Mucosa of rectum (tissue), 2 donors: ENCODE data around the gene TMED9.
"Not testable (repeated sequence)": the region's sequence is repeated elsewhere in the genome, so short reads cannot be mapped to it uniquely, and the experiment has no call there.

Source experiments
- H3K27ac ChIP-seq, 2 donors: one replicate each; pipeline ENCODE4 v1.7.0; 2013; ENCODE audit warnings: inconsistent platforms in 2 of 2, low read depth in 2 of 2, low read length in 2 of 2
- H3K27me3 ChIP-seq, 2 donors: one replicate each; pipeline ENCODE4 v1.7.0; 2013; ENCODE audit warnings: low read length in 2 of 2; ENCODE audit not compliant: control insufficient read depth in 2 of 2, insufficient read depth in 2 of 2
- H3K36me3 ChIP-seq, 2 donors: one replicate each; pipeline ENCODE4 v1.7.0; 2013; ENCODE audit warnings: low read length in 2 of 2; ENCODE audit not compliant: control insufficient read depth in 2 of 2, insufficient read depth in 2 of 2
- H3K4me1 ChIP-seq, 2 donors: one replicate each; pipeline ENCODE4 v1.7.0; 2013; ENCODE audit warnings: low read length in 2 of 2, mild to moderate bottlenecking in 1 of 2; ENCODE audit not compliant: control insufficient read depth in 2 of 2, insufficient read depth in 2 of 2
- H3K4me3 ChIP-seq, 2 donors: one replicate each; pipeline ENCODE4 v1.7.0; 2013; ENCODE audit warnings: low read length in 2 of 2
- H3K9ac ChIP-seq, 2 donors: one replicate each; pipeline ENCODE4 v1.7.0; 2013; ENCODE audit warnings: low read length in 2 of 2, low read depth in 1 of 2, mild to moderate bottlenecking in 1 of 2
- H3K9me3 ChIP-seq, 2 donors: one replicate each; pipeline ENCODE4 v1.7.0; 2013; ENCODE audit warnings: low read length in 2 of 2; ENCODE audit not compliant: control insufficient read depth in 2 of 2
- donor health status: healthy.
- donor health status: Normal muscosa, but diverticular disease.

The TMED9 gene

DNA sequence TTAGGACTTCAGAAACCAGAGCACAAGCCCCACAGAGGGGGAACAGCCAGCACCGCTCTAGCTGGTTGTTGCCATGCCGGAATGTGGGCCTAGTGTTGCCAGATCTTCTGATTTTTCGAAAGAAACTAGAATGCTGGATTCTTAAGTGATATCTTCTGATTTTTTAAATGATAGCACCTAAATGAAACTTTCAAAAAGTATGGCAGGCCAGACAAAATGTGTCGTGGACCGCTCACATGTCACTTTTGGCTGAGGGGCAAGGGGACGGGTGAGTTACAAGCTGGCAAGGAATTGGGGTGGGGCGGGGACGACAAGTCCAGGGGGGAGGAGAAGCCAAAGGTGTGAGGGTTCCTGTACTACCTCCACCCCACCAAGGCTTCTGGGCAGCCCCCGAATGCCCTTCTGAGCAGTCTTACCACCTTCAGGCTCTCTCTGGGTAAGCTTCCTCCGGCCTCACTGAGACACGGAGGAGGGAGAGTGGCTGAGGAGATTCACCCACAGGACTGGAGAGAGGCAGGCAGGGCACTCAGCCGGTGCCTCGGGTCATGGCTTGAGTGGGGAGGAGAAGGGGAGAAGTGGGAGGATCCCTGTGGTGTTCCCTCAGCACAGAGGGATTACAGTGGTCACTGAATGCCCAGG, 18.2 kb downstream of the TMED9 start:
- H3K27ac ChIP-seq = no peak overlapping the region
- H3K36me3 ChIP-seq = peaks cover 0 to 5% of the 10 kb centered on the region in 2 donors
- peaks cover 9 to 16% of the 10 kb centered on the region in 2 donors for H3K4me1 ChIP-seq
- H3K4me3 ChIP-seq = no peak overlapping the region
- no peaks in the 10 kb centered on the region for H3K9me3 ChIP-seq
- no peak overlapping the region for H3K9ac ChIP-seq
- no peaks in the 10 kb centered on the region for H3K27me3 ChIP-seq

DNA sequence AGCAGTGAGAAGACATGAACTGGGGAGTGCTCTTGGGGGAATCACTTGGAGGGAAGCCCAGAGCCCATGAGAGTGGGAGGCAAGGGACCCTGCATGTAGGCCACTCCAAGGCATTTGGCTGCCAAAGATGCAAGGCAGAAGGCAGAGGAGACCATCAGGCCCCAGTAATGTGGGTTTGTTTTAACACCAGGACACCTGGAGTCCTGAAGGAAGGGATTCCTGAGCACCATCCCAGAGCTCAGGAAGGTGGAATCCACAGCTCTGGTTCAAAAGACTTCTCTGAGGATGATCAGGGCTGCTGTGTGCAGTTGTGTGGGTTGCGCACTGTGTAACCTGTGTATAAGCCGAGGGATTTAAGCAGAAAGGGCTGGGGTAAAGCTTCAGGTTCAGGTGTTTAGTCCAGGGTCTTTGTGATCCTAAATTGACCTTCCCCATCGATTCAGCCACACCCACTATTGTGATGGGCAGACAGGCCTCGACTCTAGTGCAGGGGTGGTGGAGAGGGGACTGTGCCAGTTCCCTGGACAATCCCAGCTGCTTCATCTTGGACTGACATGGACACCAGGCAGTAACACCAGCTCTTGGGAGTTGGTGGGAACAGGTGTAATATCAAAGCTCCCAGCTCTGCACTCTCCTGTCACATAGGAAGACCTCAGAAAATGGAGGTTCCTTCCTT, 18.9 kb downstream of the TMED9 start:
- no peak overlapping the region for H3K9ac ChIP-seq
- peaks cover 4% of the 10 kb centered on the region in 2 donors for H3K36me3 ChIP-seq
- H3K9me3 ChIP-seq = no peaks in the 10 kb centered on the region
- H3K27me3 ChIP-seq = no peaks in the 10 kb centered on the region
- no peak overlapping the region for H3K4me3 ChIP-seq
- no peak overlapping the region for H3K27ac ChIP-seq
- peaks cover 5 to 10% of the 10 kb centered on the region in 2 donors for H3K4me1 ChIP-seq

DNA sequence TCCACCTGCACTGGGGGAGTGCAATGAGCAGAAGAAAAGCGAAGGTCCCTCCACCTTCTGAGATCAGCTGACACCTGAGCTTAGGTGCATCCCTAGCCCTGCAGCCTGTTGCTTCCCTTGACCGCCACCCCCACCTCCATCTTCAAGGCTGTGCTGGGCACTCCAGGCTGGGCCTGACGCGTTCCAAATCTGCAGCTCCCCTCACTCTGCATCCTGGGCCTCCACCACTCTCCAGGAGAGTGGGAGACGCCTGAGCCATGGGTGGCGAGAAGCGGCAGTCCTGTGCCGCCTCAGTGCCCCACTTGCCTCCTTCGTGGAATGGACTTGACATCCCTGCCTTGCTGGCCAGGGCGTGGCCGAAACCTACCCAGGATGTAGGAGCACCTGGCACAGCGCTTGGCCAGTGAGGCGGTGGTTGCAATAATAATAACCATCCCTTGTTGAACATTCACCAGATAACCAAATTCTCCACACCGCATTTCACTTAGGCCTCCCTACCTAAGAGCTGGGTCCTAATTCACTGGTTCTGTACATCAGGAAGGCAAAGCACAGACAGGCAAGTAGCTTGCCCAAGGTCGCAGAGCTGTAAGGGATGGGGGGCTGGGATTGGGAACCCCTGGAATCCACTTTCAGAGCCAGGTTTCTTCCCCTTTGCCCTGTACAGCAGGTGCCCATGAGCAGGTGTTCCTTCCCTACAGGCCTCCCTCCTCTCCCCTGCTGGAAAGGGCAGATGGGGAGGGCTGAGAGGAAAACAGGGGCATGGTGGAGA, 19.6 kb downstream of the TMED9 start:
- H3K27ac ChIP-seq = no peak overlapping the region
- peaks cover 3 to 4% of the 10 kb centered on the region in 2 donors for H3K36me3 ChIP-seq
- no peaks in the 10 kb centered on the region for H3K27me3 ChIP-seq
- no peak overlapping the region for H3K9ac ChIP-seq
- H3K4me3 ChIP-seq = no peak overlapping the region
- no peaks in the 10 kb centered on the region for H3K9me3 ChIP-seq
- H3K4me1 ChIP-seq = peaks cover 5 to 10% of the 10 kb centered on the region in 2 donors

DNA sequence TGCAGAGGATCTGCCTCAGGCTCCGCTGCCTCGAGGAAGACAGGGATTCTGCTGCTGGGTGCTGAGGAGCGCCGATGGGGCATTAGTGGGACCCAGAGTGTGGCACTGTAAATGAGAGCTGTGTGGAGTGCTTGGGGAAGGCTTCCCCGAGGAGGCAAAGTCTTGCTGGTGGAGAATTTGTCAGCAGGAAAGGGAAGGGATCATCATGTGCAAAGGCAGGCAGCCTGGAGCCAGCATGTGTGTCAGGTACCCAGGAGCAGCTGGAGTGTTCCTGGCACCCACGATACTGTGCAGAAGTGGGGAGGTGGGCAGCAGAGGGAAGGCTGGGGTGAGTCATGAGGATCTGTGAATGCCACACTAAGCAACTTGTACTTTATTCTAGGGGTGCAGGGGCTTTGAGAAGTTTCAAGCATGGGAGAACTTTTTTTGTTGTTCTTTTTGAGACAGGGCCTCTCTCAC, 20.2 kb downstream of the TMED9 start:
- Histone ChIP-seq H3K4me3 (no peak overlapping the region), H3K9me3 (no peaks in the 10 kb centered on the region), H3K27ac (no peak overlapping the region), H3K9ac (no peak overlapping the region), H3K36me3 (peaks cover 3 to 4% of the 10 kb centered on the region in 2 donors), H3K27me3 (no peaks in the 10 kb centered on the region), H3K4me1 (peaks cover 1 to 5% of the 10 kb centered on the region in 2 donors)

DNA sequence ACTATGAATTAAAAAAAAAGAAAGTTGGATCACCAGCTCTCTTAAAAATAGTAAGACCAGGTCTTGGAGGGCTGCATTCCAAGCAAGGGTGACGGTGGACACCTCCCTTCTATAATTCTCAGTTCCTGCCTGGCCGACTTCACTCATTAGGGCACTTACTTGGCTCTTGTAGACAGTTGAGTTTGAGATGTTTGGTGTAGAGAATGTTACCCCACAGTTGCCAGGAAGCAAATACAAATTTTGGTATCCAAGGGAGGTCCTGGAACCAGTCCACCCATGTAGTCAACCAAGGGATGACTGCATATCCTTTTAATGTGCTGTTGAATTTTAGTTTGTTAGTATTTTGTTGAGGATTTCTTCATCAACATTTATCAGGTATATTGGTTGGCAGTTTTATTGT, 28.6 kb downstream of the TMED9 start:
- no peak overlapping the region for H3K9ac ChIP-seq
- H3K27me3 ChIP-seq = no peaks in the 10 kb centered on the region
- no peaks in the 10 kb centered on the region for H3K9me3 ChIP-seq
- H3K36me3 ChIP-seq = peaks cover 23 to 29% of the 10 kb centered on the region in 2 donors
- no peak overlapping the region for H3K27ac ChIP-seq
- no peak overlapping the region for H3K4me3 ChIP-seq
- no peaks in the 10 kb centered on the region for H3K4me1 ChIP-seq

DNA sequence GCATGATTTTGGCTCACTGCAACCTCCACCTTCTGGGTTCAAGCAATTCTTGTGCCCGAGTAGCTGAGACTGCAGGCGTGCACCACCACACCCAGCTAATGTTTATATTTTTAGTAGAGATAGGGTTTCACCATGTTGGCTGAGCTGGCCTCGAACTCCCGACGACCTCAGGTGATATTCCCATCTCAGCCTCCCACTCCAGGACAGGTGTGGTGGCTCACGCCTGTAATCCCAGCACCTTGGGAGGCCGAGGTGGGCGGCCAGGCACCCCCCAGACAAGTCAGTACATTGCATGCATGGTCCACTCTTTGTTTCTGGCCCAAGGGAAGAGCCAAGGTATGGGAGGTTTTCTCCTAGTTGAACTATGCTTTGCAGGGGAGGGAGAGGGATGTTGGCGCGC, 32.2 kb downstream of the TMED9 start:
- H3K9me3 ChIP-seq, H3K9ac ChIP-seq, H3K27me3 ChIP-seq, H3K4me1 ChIP-seq, H3K27ac ChIP-seq, H3K4me3 ChIP-seq: not testable (repeated sequence)
- peaks cover 6 to 19% of the 10 kb centered on the region in 2 donors for H3K36me3 ChIP-seq

DNA sequence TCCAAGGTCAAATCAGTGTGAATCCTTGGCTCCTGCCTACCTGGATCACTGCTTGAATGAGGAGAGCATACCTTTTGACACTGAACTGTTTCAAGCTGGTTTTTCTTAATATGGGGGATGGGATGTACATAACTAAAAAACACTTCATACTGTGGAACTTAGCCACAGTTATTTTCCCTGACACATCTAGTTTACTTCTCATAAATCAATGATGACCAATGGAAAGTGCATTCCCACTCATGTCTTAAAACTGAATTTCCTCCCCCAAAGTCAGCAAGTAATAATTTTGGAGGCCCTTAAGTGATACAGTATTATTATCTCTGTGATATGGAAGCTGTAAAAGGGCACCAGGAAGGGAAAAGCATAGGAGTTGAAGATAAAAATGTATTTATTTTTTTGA, 38.2 kb downstream of the TMED9 start:
- not testable (repeated sequence) for H3K4me3 ChIP-seq, H3K27me3 ChIP-seq, H3K4me1 ChIP-seq, H3K27ac ChIP-seq, H3K9me3 ChIP-seq, H3K9ac ChIP-seq, H3K36me3 ChIP-seq

DNA sequence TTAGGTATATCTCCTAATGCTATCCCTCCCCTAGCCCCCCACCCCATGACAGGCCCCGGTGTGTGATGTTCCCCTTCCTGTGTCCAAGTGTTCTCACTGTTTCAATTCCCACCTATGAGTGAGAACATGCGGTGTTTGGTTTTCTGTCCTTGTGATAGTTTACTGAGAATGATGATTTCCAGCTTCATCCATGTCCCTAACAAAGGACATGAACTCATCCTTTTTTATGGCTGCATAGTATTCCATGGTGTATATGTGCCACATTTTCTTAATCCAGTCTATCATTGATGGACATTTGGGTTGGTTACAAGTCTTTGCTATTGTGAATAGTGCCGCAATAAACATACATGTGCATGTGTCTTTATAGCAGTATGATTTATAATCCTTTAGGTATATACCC, 42.9 kb downstream of the TMED9 start:
- H3K4me3 ChIP-seq, H3K4me1 ChIP-seq, H3K27me3 ChIP-seq, H3K27ac ChIP-seq, H3K9ac ChIP-seq, H3K9me3 ChIP-seq, H3K36me3 ChIP-seq: not testable (repeated sequence)

DNA sequence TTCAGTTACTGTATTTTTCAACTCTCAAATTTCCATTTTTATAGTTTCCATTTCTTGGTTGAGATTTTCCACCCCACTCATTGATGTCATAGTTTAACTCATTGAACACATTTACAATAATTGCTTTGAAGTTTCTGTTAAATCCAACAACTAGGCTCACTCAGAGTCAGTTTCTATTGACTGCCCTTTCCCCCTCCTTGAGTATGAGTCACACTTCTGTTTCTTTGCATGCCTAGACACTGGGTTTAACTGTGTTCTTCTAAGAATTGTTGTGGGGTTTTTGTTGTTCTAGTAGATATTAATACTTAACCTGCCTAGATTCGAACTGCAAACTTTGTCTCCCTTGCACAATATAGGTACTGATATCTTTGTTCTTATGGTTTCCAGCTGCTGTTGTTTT, 53.5 kb downstream of the TMED9 start:
- H3K4me3 ChIP-seq = not testable (repeated sequence)

More for the DNA sequence above, 53.5 kb downstream of the TMED9 start:
- not testable (repeated sequence) for H3K36me3 ChIP-seq, H3K27me3 ChIP-seq, H3K27ac ChIP-seq, H3K9me3 ChIP-seq, H3K9ac ChIP-seq, H3K4me1 ChIP-seq
